ENCODE data around the gene AKAP13.

AKAP13 gene

DNA sequence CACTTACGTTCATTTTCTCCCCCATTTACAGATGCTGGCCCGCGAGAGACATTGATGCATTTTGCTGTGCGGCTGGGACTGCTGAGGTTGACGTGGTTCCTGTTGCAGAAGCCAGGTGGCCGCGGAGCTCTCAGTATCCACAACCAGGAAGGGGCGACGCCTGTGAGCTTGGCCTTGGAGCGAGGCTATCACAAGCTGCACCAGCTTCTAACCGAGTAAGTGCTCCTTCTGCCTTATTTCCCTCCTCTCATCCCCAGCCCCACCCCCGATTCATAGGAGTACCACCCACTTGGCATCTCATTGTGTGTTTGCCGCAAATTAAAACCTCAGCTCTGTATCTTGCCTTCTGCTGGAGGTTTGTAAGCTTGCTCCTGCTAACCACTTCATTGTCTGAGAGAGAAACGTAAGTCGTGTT lies 163.3 kb downstream of the AKAP13 start:
- H3K9me3 ChIP-seq (ENCODE audit: control insufficient read depth, insufficient read depth, low read depth, low read length) = no peaks in the 10 kb centered on the region
- peaks cover 0 to 8% of the 10 kb centered on the region in 2 experiments; a peak in 2 of 3 replicates for H3K36me3 ChIP-seq (ENCODE audit: control insufficient read depth in 2 of 2, insufficient read depth in 1 of 2, low read length in 2 of 2)
- no peak overlapping the region for H3K4me3 ChIP-seq (ENCODE audit: low read depth, low read length)
- no peak overlapping the region for H3K27ac ChIP-seq (ENCODE audit: extremely low read depth, low read depth, low read length)
- TF ChIP-seq, protein P1, sequence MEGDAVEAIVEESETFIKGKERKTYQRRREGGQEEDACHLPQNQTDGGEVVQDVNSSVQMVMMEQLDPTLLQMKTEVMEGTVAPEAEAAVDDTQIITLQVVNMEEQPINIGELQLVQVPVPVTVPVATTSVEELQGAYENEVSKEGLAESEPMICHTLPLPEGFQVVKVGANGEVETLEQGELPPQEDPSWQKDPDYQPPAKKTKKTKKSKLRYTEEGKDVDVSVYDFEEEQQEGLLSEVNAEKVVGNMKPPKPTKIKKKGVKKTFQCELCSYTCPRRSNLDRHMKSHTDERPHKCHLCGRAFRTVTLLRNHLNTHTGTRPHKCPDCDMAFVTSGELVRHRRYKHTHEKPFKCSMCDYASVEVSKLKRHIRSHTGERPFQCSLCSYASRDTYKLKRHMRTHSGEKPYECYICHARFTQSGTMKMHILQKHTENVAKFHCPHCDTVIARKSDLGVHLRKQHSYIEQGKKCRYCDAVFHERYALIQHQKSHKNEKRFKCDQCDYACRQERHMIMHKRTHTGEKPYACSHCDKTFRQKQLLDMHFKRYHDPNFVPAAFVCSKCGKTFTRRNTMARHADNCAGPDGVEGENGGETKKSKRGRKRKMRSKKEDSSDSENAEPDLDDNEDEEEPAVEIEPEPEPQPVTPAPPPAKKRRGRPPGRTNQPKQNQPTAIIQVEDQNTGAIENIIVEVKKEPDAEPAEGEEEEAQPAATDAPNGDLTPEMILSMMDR (tag by site-specific recombination; IDR thresholded peaks at IDR 0.05) = peak; percentile 54; the same call in 1 of the 2 replicates
- TF ChIP-seq, protein P2, sequence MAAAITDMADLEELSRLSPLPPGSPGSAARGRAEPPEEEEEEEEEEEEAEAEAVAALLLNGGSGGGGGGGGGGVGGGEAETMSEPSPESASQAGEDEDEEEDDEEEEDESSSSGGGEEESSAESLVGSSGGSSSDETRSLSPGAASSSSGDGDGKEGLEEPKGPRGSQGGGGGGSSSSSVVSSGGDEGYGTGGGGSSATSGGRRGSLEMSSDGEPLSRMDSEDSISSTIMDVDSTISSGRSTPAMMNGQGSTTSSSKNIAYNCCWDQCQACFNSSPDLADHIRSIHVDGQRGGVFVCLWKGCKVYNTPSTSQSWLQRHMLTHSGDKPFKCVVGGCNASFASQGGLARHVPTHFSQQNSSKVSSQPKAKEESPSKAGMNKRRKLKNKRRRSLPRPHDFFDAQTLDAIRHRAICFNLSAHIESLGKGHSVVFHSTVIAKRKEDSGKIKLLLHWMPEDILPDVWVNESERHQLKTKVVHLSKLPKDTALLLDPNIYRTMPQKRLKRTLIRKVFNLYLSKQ (tag by site-specific recombination; IDR thresholded peaks at IDR 0.05; ENCODE audit: borderline replicate concordance) = no peak
- TF ChIP-seq SCRT2 (tag by site-specific recombination; IDR thresholded peaks at IDR 0.05) (peak; percentile 40; the same call in 1 of the 2 replicates), ZNF830 (tag by site-specific recombination; IDR thresholded peaks at IDR 0.05; ENCODE audit: low read depth) (no peak), ZBTB17 (tag by site-specific recombination; IDR thresholded peaks at IDR 0.05) (peak; percentile 68; the same call in 1 of the 2 replicates), ZNF292 (tag by site-specific recombination; IDR thresholded peaks at IDR 0.05; ENCODE audit: borderline replicate concordance, low read depth) (no peak), KLF8 (tag by site-specific recombination; IDR thresholded peaks at IDR 0.05) (no peak)
- TF ChIP-seq, protein P3, sequence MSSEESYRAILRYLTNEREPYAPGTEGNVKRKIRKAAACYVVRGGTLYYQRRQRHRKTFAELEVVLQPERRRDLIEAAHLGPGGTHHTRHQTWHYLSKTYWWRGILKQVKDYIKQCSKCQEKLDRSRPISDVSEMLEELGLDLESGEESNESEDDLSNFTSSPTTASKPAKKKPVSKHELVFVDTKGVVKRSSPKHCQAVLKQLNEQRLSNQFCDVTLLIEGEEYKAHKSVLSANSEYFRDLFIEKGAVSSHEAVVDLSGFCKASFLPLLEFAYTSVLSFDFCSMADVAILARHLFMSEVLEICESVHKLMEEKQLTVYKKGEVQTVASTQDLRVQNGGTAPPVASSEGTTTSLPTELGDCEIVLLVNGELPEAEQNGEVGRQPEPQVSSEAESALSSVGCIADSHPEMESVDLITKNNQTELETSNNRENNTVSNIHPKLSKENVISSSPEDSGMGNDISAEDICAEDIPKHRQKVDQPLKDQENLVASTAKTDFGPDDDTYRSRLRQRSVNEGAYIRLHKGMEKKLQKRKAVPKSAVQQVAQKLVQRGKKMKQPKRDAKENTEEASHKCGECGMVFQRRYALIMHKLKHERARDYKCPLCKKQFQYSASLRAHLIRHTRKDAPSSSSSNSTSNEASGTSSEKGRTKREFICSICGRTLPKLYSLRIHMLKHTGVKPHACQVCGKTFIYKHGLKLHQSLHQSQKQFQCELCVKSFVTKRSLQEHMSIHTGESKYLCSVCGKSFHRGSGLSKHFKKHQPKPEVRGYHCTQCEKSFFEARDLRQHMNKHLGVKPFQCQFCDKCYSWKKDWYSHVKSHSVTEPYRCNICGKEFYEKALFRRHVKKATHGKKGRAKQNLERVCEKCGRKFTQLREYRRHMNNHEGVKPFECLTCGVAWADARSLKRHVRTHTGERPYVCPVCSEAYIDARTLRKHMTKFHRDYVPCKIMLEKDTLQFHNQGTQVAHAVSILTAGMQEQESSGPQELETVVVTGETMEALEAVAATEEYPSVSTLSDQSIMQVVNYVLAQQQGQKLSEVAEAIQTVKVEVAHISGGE (tag by site-specific recombination; conservative IDR thresholded peaks at IDR 0.05; ENCODE audit: low read depth) = no peak
- CTCF ChIA-PET = interaction anchor here (0.6 to 1.1 kb wide), 3 partner anchors 17 to 49 kb away, joined by 3 to 7 read pairs (median 6); no protein-coding TSS in a partner anchor
- peaks cover 29% of the 10 kb centered on the region for H3K4me1 ChIP-seq (ENCODE audit: control insufficient read depth, insufficient read depth, low read length)
- POLR2A ChIA-PET = no interaction called here

DNA sequence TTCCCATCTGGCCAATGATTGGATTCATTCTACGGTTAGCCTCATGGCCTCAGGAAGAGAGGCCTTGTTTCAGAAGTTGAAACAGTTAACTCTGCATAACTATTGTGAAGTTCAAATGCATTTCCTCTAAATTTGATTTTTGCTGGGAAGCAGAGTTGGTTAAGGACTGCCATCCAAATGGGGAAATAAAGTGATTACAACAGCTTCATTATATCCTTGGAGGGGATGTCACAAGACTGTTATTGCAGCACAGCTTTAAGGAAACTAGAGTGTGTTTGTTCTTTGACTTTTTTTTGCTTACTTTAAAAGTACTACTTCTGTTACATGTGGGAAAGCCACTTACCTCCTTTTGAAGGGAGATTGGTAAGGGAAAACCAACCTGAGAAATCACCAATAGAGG lies 164.8 kb downstream of the AKAP13 start:
- Histone ChIP-seq H3K36me3 (ENCODE audit: control insufficient read depth in 2 of 2, insufficient read depth in 1 of 2, low read length in 2 of 2) (peaks cover 0 to 8% of the 10 kb centered on the region in 2 experiments; a peak in 2 of 3 replicates), H3K27ac (ENCODE audit: extremely low read depth, low read depth, low read length) (no peak overlapping the region), H3K4me1 (ENCODE audit: control insufficient read depth, insufficient read depth, low read length) (peaks cover 27% of the 10 kb centered on the region), H3K4me3 (ENCODE audit: low read depth, low read length) (no peak overlapping the region), H3K9me3 (ENCODE audit: control insufficient read depth, insufficient read depth, low read depth, low read length) (no peaks in the 10 kb centered on the region)
- CTCF ChIA-PET = interaction anchor here (0.6 to 0.7 kb wide), 2 partner anchors 59 to 186 kb away, joined by 3 read pairs; no protein-coding TSS in a partner anchor
- POLR2A ChIA-PET = no interaction called here
- TF ChIP-seq, protein P4, sequence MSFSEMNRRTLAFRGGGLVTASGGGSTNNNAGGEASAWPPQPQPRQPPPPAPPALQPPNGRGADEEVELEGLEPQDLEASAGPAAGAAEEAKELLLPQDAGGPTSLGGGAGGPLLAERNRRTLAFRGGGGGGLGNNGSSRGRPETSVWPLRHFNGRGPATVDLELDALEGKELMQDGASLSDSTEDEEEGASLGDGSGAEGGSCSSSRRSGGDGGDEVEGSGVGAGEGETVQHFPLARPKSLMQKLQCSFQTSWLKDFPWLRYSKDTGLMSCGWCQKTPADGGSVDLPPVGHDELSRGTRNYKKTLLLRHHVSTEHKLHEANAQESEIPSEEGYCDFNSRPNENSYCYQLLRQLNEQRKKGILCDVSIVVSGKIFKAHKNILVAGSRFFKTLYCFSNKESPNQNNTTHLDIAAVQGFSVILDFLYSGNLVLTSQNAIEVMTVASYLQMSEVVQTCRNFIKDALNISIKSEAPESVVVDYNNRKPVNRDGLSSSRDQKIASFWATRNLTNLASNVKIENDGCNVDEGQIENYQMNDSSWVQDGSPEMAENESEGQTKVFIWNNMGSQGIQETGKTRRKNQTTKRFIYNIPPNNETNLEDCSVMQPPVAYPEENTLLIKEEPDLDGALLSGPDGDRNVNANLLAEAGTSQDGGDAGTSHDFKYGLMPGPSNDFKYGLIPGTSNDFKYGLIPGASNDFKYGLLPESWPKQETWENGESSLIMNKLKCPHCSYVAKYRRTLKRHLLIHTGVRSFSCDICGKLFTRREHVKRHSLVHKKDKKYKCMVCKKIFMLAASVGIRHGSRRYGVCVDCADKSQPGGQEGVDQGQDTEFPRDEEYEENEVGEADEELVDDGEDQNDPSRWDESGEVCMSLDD (tag by site-specific recombination; IDR thresholded peaks at IDR 0.05) = no peak
- TF ChIP-seq ZNF121 (tag by site-specific recombination; IDR thresholded peaks at IDR 0.05) (no peak), ZNF394 (tag by site-specific recombination; IDR thresholded peaks at IDR 0.05; ENCODE audit: borderline replicate concordance) (no peak), SP2 (tag by site-specific recombination; IDR thresholded peaks at IDR 0.05) (no peak)
- TF ChIP-seq, protein P5, sequence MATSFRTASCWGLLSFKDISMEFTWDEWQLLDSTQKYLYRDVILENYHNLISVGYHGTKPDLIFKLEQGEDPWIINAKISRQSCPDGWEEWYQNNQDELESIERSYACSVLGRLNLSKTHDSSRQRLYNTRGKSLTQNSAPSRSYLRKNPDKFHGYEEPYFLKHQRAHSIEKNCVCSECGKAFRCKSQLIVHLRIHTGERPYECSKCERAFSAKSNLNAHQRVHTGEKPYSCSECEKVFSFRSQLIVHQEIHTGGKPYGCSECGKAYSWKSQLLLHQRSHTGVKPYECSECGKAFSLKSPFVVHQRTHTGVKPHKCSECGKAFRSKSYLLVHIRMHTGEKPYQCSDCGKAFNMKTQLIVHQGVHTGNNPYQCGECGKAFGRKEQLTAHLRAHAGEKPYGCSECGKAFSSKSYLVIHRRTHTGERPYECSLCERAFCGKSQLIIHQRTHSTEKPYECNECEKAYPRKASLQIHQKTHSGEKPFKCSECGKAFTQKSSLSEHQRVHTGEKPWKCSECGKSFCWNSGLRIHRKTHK (tag by site-specific recombination; IDR thresholded peaks at IDR 0.05) = no peak
- TF ChIP-seq, protein P6, sequence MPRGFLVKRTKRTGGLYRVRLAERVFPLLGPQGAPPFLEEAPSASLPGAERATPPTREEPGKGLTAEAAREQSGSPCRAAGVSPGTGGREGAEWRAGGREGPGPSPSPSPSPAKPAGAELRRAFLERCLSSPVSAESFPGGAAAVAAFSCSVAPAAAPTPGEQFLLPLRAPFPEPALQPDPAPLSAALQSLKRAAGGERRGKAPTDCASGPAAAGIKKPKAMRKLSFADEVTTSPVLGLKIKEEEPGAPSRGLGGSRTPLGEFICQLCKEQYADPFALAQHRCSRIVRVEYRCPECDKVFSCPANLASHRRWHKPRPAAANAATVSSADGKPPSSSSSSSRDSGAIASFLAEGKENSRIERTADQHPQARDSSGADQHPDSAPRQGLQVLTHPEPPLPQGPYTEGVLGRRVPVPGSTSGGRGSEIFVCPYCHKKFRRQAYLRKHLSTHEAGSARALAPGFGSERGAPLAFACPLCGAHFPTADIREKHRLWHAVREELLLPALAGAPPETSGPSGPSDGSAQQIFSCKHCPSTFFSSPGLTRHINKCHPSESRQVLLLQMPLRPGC (tag by site-specific recombination; IDR thresholded peaks at IDR 0.05) = no peak
- TF ChIP-seq, protein P7, sequence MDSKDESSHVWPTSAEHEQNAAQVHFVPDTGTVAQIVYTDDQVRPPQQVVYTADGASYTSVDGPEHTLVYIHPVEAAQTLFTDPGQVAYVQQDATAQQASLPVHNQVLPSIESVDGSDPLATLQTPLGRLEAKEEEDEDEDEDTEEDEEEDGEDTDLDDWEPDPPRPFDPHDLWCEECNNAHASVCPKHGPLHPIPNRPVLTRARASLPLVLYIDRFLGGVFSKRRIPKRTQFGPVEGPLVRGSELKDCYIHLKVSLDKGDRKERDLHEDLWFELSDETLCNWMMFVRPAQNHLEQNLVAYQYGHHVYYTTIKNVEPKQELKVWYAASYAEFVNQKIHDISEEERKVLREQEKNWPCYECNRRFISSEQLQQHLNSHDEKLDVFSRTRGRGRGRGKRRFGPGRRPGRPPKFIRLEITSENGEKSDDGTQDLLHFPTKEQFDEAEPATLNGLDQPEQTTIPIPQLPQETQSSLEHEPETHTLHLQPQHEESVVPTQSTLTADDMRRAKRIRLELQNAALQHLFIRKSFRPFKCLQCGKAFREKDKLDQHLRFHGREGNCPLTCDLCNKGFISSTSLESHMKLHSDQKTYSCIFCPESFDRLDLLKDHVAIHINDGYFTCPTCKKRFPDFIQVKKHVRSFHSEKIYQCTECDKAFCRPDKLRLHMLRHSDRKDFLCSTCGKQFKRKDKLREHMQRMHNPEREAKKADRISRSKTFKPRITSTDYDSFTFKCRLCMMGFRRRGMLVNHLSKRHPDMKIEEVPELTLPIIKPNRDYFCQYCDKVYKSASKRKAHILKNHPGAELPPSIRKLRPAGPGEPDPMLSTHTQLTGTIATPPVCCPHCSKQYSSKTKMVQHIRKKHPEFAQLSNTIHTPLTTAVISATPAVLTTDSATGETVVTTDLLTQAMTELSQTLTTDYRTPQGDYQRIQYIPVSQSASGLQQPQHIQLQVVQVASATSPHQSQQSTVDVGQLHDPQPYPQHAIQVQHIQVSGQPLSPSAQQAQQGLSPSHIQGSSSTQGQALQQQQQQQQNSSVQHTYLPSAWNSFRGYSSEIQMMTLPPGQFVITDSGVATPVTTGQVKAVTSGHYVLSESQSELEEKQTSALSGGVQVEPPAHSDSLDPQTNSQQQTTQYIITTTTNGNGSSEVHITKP (tag by site-specific recombination; IDR thresholded peaks at IDR 0.05) = no peak

Data from HEK293 (cell line).